ENCODE data around the gene SEC31B.

Gene SEC31B

GRCh38 chr10:100519311-100520051 lies at the start of gene SEC31B:
Gene SEC31B, minus strand, starts transcription at chr10:100519861. Its CDS starts 2,909 bp downstream, at chr10:100516952.
- no peak for DNase-seq (ENCODE audit: low read depth in 2 of 2)

DNA sequence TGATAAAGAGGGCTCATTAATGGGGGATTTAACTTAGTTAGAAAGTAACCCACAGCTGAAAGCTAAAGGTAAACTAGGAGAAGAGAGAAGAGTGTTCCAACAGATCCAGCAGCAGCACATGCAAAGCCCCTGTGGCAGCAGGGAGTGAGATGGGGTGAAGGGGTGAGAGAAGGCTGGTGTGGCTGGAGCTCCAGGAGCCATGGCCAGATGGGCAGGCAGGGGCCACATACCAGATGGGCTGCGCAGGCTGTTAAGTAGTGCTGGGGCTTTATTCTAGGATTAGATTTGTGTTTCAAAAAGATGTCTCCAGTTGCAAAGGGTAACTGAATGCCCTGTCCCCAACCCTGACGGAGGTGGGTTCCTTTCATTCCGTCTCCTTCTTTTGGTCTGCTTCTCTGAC lies 49.3 kb upstream of the SEC31B start:
- no peak for DNase-seq (ENCODE audit: low read depth in 2 of 2)

GRCh38 chr10:100567826-100568225 lies 48.2 kb upstream of the SEC31B start:
- DNase-seq (ENCODE audit: low read depth in 2 of 2), result no peak

DNA sequence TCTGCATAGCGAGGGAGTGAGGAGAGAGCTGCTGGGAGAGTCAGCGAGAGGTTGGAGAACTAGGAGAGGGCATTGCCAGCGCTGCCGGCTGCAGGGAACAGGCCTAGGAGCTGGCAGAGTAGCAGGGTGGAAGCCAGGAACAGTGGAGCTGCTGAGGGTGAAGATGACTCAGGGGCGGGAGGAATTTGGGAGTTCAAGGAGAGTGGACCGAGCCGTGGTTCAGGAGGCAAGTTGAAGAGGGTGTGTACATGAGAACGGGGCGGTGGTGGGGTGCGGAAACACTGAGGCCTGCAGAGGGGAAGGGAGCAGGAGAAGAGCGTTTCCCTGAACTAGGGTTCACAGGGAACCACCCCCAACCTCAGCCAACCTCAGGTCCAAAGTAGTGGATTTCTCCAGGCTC lies 47.6 kb upstream of the SEC31B start:
- DNase-seq (ENCODE audit: low read depth in 2 of 2), result no peak

DNA sequence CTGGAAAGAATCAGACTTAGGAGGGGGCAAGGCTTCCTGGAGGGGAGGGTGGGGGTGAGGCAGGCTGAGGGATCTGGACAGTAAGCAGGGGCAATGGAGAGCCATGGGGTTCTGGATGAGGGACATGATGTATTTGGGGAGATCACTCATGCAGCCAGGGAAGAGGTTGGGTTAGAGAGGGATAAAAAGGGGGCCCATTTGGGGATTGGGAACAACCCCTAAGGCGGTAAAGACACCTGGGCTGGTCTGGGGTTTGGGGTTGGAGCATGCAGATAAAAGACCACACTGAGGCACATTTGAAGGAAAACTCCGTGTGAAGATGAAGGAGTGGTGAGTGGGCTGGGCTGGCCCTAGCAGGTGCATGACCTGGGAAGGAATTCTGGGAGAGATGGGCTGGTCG lies 46.9 kb upstream of the SEC31B start:
- DNase-seq (ENCODE audit: low read depth in 2 of 2), result no peak

- no peak for DNase-seq (ENCODE audit: low read depth in 2 of 2)
Measured at GRCh38 chr10:100565206-100565985, 45.7 kb upstream of the SEC31B start.

DNA sequence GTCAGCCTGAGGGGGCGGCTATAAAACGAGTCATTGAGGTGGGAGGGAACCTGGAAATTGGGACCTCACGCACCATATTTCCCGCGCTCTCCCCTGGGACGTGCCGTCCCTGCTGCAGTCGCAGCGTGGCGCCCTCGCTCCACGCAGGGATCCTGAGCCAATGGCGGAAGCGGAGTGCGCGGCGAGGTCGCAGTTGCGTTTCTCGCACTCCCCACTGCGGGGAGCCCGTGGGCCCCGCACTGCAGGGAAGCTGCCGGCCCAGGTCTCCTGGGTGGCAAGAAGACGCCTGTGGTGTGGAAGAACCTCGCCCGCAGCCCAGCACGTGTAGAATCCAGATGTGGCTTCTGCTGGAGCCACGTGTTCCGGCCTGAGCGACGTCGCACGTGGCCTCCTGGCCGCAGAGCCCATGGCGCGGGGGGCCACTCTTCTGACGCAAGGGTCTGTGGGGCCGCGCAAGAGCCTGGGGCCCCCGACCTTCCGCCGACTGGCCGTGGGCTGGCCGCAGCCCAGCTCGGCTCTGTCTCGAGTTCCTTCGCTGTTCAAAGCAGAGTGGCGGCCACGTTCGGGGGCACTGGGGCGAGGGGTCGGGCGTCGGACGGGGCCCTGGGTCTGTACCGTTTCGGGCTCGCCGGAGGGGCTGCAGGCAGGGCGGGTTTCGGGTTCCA lies 42.5 kb upstream of the SEC31B start:
- DNase-seq (ENCODE audit: low read depth in 2 of 2), result peak; percentile 52 to 54

- no peak for DNase-seq (ENCODE audit: low read depth in 2 of 2)
Measured at GRCh38 chr10:100561005-100561404, 41.3 kb upstream of the SEC31B start.

GRCh38 chr10:100560248-100560647 lies 40.6 kb upstream of the SEC31B start:
- no peak for DNase-seq (ENCODE audit: low read depth in 2 of 2)

GRCh38 chr10:100554902-100555301 lies 35.2 kb upstream of the SEC31B start:
- DNase-seq (ENCODE audit: low read depth in 2 of 2), result no peak

DNA sequence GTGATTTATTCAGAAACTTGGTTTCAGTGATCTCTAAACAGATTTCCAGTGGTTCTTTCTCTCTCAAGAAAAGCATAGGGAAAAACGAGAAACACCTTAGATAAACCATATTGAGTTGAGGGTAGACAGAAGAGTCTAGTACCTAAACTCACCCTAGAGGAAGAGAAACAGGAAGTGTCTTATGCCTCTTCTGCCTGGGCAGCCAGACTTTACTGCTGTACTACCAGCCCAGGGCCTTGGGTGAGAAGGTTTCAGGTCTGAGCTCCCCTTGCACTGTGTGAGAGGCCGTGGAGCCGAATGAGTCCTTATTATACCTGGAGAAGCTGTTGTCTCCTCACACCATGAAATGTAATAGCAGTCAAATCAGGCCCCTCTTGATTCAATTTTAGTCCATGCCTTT lies 34.3 kb upstream of the SEC31B start:
- DNase-seq (ENCODE audit: low read depth in 2 of 2), result no peak

- DNase-seq (ENCODE audit: low read depth in 2 of 2), result no peak
Measured at GRCh38 chr10:100551738-100552137, 32.1 kb upstream of the SEC31B start.

- DNase-seq (ENCODE audit: low read depth in 2 of 2), result no peak
Measured at GRCh38 chr10:100551196-100551595, 31.5 kb upstream of the SEC31B start.

DNA sequence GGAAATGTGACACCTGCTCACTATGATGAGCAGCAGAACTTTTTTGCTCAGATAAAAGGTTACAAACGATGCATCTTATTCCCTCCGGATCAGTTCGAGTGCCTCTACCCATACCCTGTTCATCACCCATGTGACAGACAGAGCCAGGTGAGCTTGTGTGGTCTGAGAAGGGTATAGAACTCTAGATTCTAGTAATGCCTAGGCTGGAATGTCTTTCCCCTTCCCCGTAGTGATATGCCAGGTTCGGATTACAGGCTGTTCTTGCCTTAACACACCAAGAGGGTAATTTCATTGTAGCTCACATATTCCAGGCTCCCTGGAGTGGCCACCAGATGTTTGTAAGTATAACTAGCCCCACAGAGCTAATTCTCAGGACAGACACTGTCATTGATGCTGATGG lies 25.3 kb upstream of the SEC31B start:
- DNase-seq (ENCODE audit: low read depth in 2 of 2), result no peak

GRCh38 chr10:100537475-100537874 lies 17.8 kb upstream of the SEC31B start:
- no peak for DNase-seq (ENCODE audit: low read depth in 2 of 2)

GRCh38 chr10:100535715-100536353 lies 16.2 kb upstream of the SEC31B start, which contains the start of gene HIF1AN:
Gene HIF1AN, plus strand, starts transcription at chr10:100535943. Its CDS starts 16 bp downstream, at chr10:100535959.
- peak; percentile 78 to 82 for DNase-seq (ENCODE audit: low read depth in 2 of 2)

DNA sequence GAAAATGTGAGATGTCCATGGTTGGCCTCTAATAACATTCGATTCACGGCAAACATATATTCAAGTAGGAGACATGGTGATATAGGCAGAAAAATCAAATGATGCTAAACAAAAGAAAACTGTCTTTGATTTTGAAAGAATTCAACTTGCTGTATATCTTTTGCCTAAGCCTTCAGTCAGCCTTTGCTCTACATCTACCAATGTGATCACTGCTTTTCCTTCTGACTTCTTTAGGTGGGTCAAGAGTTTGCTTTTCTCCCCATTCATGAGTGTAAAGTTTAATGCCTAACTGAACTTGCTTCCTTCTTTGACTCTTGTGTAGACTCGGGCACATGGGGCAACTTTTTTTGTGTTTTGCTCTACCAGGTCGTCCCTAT lies 15.7 kb upstream of the SEC31B start:
- DNase-seq (ENCODE audit: low read depth in 2 of 2), result no peak

- DNase-seq (ENCODE audit: low read depth in 2 of 2), result no peak
Measured at GRCh38 chr10:100534726-100535125, 15.1 kb upstream of the SEC31B start.

DNA sequence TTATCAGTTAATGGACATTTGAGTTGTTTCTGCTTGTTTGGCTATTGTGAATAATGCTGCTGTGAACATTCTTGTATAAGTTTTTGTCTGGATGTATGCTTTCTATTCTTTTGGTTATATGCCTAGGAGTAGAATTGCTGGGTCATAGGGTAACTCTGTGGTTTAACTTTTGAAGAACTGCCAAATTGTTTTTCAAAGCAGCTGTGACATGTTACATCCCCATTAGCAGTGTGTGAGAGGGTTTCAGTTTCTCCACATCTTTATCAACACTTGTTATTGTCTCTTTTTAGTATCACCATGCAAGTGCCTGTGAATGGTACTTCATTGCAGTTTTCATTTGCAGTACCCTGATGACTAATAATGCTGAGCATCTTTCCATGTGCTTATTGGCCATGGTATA lies 12.1 kb upstream of the SEC31B start:
- DNase-seq (ENCODE audit: low read depth in 2 of 2), result no peak

DNA sequence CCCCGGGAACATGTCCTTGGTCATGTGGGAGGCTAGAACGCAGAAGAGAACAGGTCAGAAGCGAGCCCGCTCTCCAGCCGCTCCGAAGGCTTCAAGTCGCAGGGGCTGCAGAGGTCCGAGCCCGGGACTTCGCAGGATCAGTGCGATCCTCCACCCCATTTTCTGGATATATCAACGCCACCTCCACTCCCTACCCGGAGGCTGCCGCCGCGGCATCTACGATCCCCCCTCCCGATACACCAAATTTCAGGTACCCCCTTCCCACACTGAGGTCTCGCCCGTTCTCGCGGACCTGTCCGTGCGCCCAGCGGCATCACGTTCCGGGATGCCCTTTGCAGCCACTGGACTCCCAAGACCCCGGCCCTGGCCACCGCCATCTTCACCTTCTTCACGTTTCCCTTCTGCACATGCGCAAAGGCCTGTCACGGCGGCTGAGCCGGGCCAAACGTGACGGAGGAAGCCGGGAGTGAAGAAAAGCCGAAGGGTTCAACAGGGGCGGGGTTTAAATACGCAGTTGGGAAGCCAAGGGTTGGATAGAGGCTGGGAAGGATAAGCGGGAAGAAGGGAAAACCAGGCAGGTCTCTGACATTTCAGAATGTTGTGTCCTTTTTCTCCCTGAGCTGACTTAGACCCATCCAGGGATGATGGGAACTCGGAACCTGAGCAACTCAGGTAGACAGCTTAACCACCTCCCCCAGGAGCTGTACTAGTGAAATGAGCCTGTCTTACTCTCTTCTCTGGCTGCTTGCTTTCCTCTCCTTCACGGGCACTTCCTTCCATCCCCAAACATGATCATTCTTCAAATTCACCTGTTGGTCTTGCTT lies 10.0 kb upstream of the SEC31B start, which contains the start of gene NDUFB8:
Gene NDUFB8 (minus strand): TSS at position 397 of the 824 bp plus-strand sequence. CDS start 20 bp downstream, at position 377.
- DNase-seq (ENCODE audit: low read depth in 2 of 2), result peak; percentile 71 to 76

DNA sequence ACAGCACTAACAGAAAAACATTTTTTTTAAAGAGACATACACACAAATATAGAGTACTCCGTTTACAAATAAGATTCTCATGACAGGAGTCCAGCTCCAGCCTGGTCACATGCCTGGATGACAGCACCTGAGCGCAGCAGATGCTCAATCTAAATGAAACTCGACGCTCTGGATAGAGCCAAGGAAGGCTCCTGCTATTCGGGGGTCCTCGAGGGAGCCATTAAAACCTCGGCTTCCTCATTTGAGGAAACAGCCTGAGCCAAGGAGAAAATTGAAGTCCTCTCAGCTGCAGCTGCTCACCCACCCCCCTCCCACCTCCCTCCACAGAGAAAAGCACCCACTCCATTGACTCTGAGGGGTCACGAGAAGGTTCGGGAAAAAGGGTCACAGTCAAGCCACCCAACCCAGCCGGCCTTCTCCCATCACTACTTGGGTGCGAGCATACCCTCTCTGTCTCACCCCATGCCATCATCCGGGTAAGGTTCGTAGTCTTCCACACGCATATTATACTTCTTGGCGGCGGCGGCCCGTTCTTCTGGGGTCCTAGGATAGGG lies 9.3 kb upstream of the SEC31B start:
- DNase-seq (ENCODE audit: low read depth in 2 of 2), result no peak

Data from activated CD8-positive, alpha-beta memory T cell treated with anti-CD3 and anti-CD28 coated beads for 4 hours (primary cell).